ENCODE data around the gene HOXA13.

DNA sequence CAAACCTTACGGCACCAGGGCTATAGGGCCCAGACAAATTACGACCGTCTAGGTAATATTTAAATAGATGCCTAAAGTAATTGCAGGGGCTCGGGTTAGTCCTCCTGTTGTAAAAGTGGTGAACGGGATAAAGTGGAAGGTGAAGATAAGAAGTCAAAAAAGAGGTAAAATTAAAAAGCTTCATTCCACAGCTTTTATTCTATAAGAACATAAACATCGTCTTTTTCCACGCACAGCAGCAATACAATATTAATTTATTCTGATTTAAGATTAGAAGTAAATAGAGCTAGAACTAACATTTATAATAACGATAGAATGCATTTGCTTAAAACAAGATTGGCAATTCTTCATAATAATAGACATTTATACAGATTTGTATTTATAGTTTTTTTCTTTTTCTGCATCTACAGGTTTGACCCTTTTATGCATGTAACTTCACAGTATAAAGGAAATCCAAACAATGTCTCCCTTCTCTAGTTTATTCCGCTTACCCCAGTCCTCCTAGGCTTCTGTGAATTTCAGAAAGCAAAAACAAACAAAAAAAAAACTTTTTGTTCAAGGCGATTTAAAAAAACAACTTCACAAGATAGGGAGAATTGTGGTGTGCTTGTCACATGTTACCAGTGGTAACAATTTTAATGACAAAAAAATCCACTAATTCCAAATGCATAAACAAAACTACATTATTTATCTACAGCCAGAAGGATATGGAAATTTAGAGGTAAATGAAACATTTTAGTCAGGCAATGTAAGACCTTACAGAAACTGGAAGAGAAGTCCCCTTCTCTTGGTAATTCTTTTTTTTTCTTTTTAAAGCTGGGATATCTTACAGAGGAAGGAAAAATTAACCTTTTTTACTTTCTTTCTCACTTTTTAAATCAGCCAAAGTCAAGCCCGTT, 29.2 kb downstream of the HOXA13 start:
- TF ChIP-seq EP300 (conservative IDR thresholded peaks at IDR 0.05; ENCODE audit: poor library complexity, severe bottlenecking): no peak
- TF ChIP-seq, protein P1, sequence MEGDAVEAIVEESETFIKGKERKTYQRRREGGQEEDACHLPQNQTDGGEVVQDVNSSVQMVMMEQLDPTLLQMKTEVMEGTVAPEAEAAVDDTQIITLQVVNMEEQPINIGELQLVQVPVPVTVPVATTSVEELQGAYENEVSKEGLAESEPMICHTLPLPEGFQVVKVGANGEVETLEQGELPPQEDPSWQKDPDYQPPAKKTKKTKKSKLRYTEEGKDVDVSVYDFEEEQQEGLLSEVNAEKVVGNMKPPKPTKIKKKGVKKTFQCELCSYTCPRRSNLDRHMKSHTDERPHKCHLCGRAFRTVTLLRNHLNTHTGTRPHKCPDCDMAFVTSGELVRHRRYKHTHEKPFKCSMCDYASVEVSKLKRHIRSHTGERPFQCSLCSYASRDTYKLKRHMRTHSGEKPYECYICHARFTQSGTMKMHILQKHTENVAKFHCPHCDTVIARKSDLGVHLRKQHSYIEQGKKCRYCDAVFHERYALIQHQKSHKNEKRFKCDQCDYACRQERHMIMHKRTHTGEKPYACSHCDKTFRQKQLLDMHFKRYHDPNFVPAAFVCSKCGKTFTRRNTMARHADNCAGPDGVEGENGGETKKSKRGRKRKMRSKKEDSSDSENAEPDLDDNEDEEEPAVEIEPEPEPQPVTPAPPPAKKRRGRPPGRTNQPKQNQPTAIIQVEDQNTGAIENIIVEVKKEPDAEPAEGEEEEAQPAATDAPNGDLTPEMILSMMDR (IDR thresholded peaks at IDR 0.05; ENCODE audit: poor library complexity, severe bottlenecking): no peak
- no peak for TF ChIP-seq RAD21 (conservative IDR thresholded peaks at IDR 0.05)
- no peak for TF ChIP-seq EZH2 (IDR thresholded peaks at IDR 0.05; ENCODE audit: borderline replicate concordance, insufficient read depth, low read length, poor library complexity, severe bottlenecking)

Data from neural cell (in vitro differentiated cells).